Uterus (tissue), 4 donors: ENCODE results near the gene CABP5. TPM values are rescaled to one million over a fixed set of nuclear protein-coding genes. Genes with fewer than 3 reads are reported as not detected.

Experiments
- DNase-seq, 2 donors: peaks; one replicate each; pipeline ENCODE4 v3.0.0-alpha.2; 2019 to 2020
- H3K27ac ChIP-seq, 2 donors: fragments of 200-600 bp; sonication (generic); 1 replicate in 1 of 2; 2 replicates in 1 of 2; pipeline ENCODE4 v1.5.1; 2016 to 2018
- H3K27me3 ChIP-seq, 2 donors: fragments of 200-600 bp; sonication (generic); one replicate each; pipeline ENCODE4 v1.5.1; 2018 to 2019; ENCODE audit warnings: control low read depth in 1 of 2
- H3K36me3 ChIP-seq, 2 donors: fragments of 200-600 bp; sonication (generic); one replicate each; pipeline ENCODE4 v1.5.1; 2019; ENCODE audit warnings: control low read depth in 1 of 2
- H3K4me1 ChIP-seq, 2 donors: fragments of 200-600 bp; sonication (generic); one replicate each; pipeline ENCODE4 v1.5.1; 2018 to 2019; ENCODE audit warnings: control low read depth in 1 of 2
- H3K4me3 ChIP-seq, 2 donors: fragments of 200-600 bp; sonication (generic); 1 replicate in 1 of 2; 2 replicates in 1 of 2; pipeline ENCODE4 v1.5.1; 2018 to 2019; ENCODE audit warnings: mild to moderate bottlenecking in 1 of 2
- H3K9me3 ChIP-seq, 2 donors: fragments of 200-600 bp; sonication (generic); one replicate each; pipeline ENCODE4 v1.5.1; 2019; ENCODE audit warnings: control low read depth in 1 of 2
- POLR2A ChIP-seq, 2 donors: fragments of 450-650 bp; IDR thresholded peaks; one replicate each; pipeline ENCODE4 v1.6.1; 2016; ENCODE audit warnings: antibody characterized with exemption in 2 of 2, mild to moderate bottlenecking in 1 of 2, moderate library complexity in 1 of 2
- intact Hi-C: fragments of 100-400 bp; cut with DNase I; formaldehyde crosslinking; loops from one replicate; pipeline ENCODE4 v1.15.1; 2023; ENCODE audit warnings: low total_unique reads
- total RNA-seq, 4 donors: library from RNA; depleted of rRNA in 3 of 4; stranded (reverse); fragments of >200 nt in 3 of 4; gene quantifications; one replicate each; pipeline versions ENCODE4 v1.1.0 to v1.2.4, GENCODE V29; 2014 to 2023
- TF ChIP-seq, protein P1 (sequence below), 4 experiments: fragments of 200-600 bp in 2 of 4; fragments of 450-650 bp in 2 of 4; sonication (generic) in 2 of 4; IDR thresholded peaks; one replicate each; pipeline ENCODE4 v1.5.1; 2016 to 2019; ENCODE audit warnings: antibody characterized with exemption in 4 of 4, mild to moderate bottlenecking in 2 of 4, moderate library complexity in 1 of 4
- donor health status: DM: yes; HTN: yes; CAD: no.

CABP5 gene
- total RNA-seq, 4 donors from 2014 or later: not detected

- H3K36me3 ChIP-seq: no peaks in the 10 kb centered on the region
- no peak overlapping the region for H3K4me3 ChIP-seq
- no peak overlapping the region for H3K27ac ChIP-seq
- H3K27me3 ChIP-seq: no peaks in the 10 kb centered on the region
- H3K4me1 ChIP-seq: no peaks in the 10 kb centered on the region
- no peaks in the 10 kb centered on the region for H3K9me3 ChIP-seq
- TF ChIP-seq, protein P1, sequence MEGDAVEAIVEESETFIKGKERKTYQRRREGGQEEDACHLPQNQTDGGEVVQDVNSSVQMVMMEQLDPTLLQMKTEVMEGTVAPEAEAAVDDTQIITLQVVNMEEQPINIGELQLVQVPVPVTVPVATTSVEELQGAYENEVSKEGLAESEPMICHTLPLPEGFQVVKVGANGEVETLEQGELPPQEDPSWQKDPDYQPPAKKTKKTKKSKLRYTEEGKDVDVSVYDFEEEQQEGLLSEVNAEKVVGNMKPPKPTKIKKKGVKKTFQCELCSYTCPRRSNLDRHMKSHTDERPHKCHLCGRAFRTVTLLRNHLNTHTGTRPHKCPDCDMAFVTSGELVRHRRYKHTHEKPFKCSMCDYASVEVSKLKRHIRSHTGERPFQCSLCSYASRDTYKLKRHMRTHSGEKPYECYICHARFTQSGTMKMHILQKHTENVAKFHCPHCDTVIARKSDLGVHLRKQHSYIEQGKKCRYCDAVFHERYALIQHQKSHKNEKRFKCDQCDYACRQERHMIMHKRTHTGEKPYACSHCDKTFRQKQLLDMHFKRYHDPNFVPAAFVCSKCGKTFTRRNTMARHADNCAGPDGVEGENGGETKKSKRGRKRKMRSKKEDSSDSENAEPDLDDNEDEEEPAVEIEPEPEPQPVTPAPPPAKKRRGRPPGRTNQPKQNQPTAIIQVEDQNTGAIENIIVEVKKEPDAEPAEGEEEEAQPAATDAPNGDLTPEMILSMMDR (IDR thresholded peaks at IDR 0.05): no peak
- no peak for TF ChIP-seq POLR2A (IDR thresholded peaks at IDR 0.05)
- intact Hi-C loops: no loop called here
- no peak for DNase-seq
Measured at GRCh38 chr19:48030073-48030472, 13.8 kb downstream of the CABP5 start.

DNA sequence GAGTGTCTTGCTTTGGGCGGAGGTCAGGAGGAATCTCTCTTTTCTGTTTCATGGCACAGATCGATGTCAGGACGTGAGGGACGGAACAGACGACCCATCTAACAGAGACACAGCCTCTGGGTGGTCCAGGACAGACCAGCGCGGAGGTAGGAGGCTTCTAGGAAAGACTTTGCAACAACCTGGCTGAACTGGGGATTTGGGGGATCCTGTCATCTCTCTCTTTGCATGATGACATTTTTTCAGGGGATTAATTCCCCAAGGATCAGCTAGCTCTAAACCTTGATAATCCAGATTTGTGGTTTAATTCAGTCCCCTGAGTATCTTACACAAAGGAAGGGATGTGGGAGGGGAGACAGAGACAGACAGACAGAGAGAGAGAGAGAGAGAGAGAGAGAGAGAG, 14.4 kb downstream of the CABP5 start:
- no peaks in the 10 kb centered on the region for H3K36me3 ChIP-seq
- no peak overlapping the region for H3K27ac ChIP-seq
- no peak overlapping the region for H3K4me3 ChIP-seq
- no peak for DNase-seq
- TF ChIP-seq POLR2A (IDR thresholded peaks at IDR 0.05): no peak
- TF ChIP-seq, protein P1 (IDR thresholded peaks at IDR 0.05): no peak
- H3K4me1 ChIP-seq: no peaks in the 10 kb centered on the region
- intact Hi-C loops: no loop called here
- no peaks in the 10 kb centered on the region for H3K27me3 ChIP-seq
- no peaks in the 10 kb centered on the region for H3K9me3 ChIP-seq

DNA sequence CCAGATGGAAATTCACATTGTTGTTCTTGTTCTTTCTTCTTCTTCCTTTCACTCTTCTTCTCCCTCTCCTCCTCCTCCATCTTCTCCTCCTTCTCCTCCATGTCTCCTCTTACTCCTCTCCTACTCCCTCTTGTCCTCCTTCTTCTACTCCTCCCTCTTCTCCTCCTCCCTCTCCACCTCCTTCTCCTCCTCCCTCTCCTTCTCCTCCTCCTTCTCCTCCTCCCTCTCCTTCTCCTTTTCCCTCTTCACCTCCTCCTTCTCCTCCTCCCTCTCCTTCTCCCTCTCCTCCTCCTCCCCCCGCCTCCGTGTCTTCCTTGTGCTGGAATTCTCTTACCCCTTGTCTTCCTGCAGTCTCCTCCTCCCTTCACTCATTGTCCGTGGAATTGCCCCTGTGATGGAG, 18.4 kb downstream of the CABP5 start:
- TF ChIP-seq, protein P1 (IDR thresholded peaks at IDR 0.05): no peak
- no peak for TF ChIP-seq POLR2A (IDR thresholded peaks at IDR 0.05)
- H3K9me3 ChIP-seq: no peaks in the 10 kb centered on the region
- H3K27me3 ChIP-seq: no peaks in the 10 kb centered on the region
- no peak for DNase-seq
- no peaks in the 10 kb centered on the region for H3K36me3 ChIP-seq
- no peak overlapping the region for H3K27ac ChIP-seq
- intact Hi-C loops: no loop called here
- no peak overlapping the region for H3K4me3 ChIP-seq
- no peaks in the 10 kb centered on the region for H3K4me1 ChIP-seq

DNA sequence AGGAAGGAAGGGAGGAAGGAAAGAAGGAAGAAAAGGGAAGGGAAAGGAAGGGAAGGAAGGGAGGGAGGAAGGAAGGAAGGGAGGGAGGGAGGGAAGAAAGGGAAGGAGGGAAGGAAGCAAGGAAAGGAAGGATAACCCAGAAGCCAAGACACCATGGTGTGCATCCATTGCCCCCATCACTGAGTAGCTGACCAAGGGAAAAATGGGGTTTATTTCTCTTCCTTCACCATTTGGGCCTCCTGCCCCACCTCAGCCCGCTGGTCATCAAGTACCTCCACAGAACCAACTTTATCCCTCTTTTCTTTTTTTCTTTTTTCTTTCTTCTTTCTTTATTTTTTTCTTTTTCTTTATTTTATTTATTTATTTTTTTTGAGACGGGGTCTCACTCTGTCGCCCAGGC, 20.4 kb downstream of the CABP5 start:
- peaks cover 0 to 2% of the 10 kb centered on the region in 2 donors for H3K27me3 ChIP-seq
- no peaks in the 10 kb centered on the region for H3K36me3 ChIP-seq
- no peak overlapping the region for H3K27ac ChIP-seq
- intact Hi-C loops: no loop called here
- H3K4me3 ChIP-seq: no peak overlapping the region
- no peak for DNase-seq
- H3K4me1 ChIP-seq: no peaks in the 10 kb centered on the region
- no peaks in the 10 kb centered on the region for H3K9me3 ChIP-seq
- no peak for TF ChIP-seq POLR2A (IDR thresholded peaks at IDR 0.05)

GRCh38 chr19:48023011-48023410, 20.9 kb downstream of the CABP5 start:
- Histone ChIP-seq H3K9me3 (no peaks in the 10 kb centered on the region), H3K27ac (no peak overlapping the region), H3K4me1 (no peaks in the 10 kb centered on the region), H3K27me3 (peaks cover 0 to 4% of the 10 kb centered on the region in 2 donors), H3K4me3 (no peak overlapping the region), H3K36me3 (no peaks in the 10 kb centered on the region)
- intact Hi-C loops: no loop called here
- no peak for TF ChIP-seq POLR2A (IDR thresholded peaks at IDR 0.05)
- TF ChIP-seq, protein P1 (IDR thresholded peaks at IDR 0.05): no peak
- DNase-seq: no peak

GRCh38 chr19:48020686-48021085, 23.2 kb downstream of the CABP5 start:
- no peak for DNase-seq
- Histone ChIP-seq H3K36me3 (no peaks in the 10 kb centered on the region), H3K27ac (no peak overlapping the region), H3K4me1 (no peaks in the 10 kb centered on the region), H3K9me3 (no peaks in the 10 kb centered on the region), H3K27me3 (peaks cover 0 to 4% of the 10 kb centered on the region in 2 donors), H3K4me3 (no peak overlapping the region)
- intact Hi-C loops: no loop called here
- TF ChIP-seq POLR2A (IDR thresholded peaks at IDR 0.05): no peak
- TF ChIP-seq, protein P1 (IDR thresholded peaks at IDR 0.05): no peak
